ENCODE data around the gene CTDSPL. TPM values are rescaled to one million over a fixed set of nuclear protein-coding genes. Genes with fewer than 3 reads are reported as not detected.
A peak's percentile ranks its signal among the peaks of the same experiment; 100 is the strongest.

CTDSPL gene
- total RNA-seq, 1 donor from 2014 or later = 43.0 TPM

DNA sequence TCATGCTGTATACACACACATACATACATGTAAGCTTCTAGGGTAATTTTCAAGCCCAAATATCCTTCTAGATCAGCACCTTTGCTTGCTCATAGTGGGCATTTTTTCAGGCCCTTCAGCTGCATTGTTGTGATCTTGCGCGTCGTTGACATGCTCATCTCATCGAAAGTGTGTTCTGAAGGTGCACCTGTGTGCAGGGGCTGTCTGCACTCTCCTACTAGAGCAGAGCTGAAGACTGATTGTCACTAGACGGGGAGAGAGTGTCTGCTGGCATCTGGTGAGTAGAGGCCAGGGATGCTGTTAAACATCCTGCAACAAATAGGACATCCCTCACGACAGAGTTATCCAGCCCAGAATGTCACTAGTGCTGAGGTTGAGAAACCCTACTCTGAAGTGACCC, 93.2 kb downstream of the CTDSPL start:
- H3K27ac Mint-ChIP-seq = no peak overlapping the region
- H2AFZ ChIP-seq (replicated peaks) = no peak overlapping the region
- no peak overlapping the region for H3K9ac ChIP-seq
- DNase-seq (ENCODE audit: low spot score) = no peak
- no peaks in the 10 kb centered on the region for H3K9me3 ChIP-seq (ENCODE audit: low read depth)
- no peaks in the 10 kb centered on the region for H3K27me3 Mint-ChIP-seq (ENCODE audit: insufficient read depth, low read depth)
- peaks cover 15% of the 10 kb centered on the region for H3K4me1 ChIP-seq
- H3K4me3 Mint-ChIP-seq = no peak overlapping the region
- H3K4me3 ChIP-seq = no peak overlapping the region
- TF ChIP-seq EZH2 (IDR thresholded peaks at IDR 0.05) (no peak), EZH2phosphoT487 (IDR thresholded peaks at IDR 0.05) (no peak)
- TF ChIP-seq, protein P1, sequence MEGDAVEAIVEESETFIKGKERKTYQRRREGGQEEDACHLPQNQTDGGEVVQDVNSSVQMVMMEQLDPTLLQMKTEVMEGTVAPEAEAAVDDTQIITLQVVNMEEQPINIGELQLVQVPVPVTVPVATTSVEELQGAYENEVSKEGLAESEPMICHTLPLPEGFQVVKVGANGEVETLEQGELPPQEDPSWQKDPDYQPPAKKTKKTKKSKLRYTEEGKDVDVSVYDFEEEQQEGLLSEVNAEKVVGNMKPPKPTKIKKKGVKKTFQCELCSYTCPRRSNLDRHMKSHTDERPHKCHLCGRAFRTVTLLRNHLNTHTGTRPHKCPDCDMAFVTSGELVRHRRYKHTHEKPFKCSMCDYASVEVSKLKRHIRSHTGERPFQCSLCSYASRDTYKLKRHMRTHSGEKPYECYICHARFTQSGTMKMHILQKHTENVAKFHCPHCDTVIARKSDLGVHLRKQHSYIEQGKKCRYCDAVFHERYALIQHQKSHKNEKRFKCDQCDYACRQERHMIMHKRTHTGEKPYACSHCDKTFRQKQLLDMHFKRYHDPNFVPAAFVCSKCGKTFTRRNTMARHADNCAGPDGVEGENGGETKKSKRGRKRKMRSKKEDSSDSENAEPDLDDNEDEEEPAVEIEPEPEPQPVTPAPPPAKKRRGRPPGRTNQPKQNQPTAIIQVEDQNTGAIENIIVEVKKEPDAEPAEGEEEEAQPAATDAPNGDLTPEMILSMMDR (IDR thresholded peaks at IDR 0.05) = no peak
- H3K4me2 ChIP-seq = no peak overlapping the region
- peaks cover 16% of the 10 kb centered on the region for H3K36me3 Mint-ChIP-seq
- peaks cover 8% of the 10 kb centered on the region for H3F3A ChIP-seq (ENCODE audit: low read depth)
- no peak overlapping the region for H3K27ac ChIP-seq
- H3K36me3 ChIP-seq = no peaks in the 10 kb centered on the region
- no peaks in the 10 kb centered on the region for H4K20me1 ChIP-seq (ENCODE audit: low read depth)
- H3K9me3 Mint-ChIP-seq = peaks cover 2% of the 10 kb centered on the region
- no peaks in the 10 kb centered on the region for H3K79me2 ChIP-seq (ENCODE audit: low read depth)
- H3K27me3 ChIP-seq = no peaks in the 10 kb centered on the region
- H3K4me1 Mint-ChIP-seq = peaks cover 11% of the 10 kb centered on the region

DNA sequence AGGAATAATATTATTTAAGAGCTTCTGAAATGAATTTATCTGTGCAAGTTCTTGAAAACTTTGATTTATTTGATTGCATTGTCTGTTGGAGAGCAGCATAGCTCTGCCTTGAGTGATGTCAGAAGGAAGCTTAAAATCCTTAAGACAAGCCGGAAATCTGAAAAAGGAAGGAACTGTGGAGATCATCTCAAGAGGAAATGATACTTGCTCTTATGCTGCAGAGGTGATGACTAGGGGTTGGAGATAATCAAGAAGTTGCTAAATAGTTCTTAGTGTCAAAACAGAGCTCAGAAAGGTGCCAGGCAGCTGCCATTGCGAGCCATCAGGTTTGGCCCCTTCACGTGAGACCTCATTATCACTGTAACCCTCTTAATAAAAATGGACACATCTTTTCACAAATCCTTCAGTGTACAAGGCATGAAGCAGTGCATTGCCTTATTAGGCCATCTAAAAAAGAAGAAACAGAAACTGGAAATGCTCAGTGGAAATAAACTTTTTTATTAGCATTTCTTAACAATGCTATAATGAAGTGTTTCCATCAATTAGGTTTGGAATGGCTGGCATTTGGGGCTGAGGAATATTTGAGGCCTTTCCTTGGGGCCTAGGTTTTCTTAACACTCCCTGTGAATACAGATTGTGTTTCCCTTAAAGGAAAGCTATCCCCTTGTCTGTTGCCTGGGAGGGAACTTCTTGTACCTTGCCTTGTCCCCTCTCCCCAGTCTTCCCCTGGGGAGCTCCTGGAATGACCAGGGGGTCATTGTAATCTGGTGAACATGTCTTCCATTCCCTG, 94.4 kb downstream of the CTDSPL start:
- no peak overlapping the region for H3K4me3 ChIP-seq
- Mint-ChIP-seq H3K27ac (no peak overlapping the region), H3K4me3 (no peak overlapping the region), H3K4me1 (peaks cover 11% of the 10 kb centered on the region), H3K36me3 (peaks cover 11% of the 10 kb centered on the region), H3K27me3 (ENCODE audit: insufficient read depth, low read depth) (no peaks in the 10 kb centered on the region), H3K9me3 (peaks cover 2% of the 10 kb centered on the region)
- H3K79me2 ChIP-seq (ENCODE audit: low read depth) = no peaks in the 10 kb centered on the region
- H3K9ac ChIP-seq = no peak overlapping the region
- peaks cover 15% of the 10 kb centered on the region for H3K4me1 ChIP-seq
- no peaks in the 10 kb centered on the region for H3K27me3 ChIP-seq
- H3F3A ChIP-seq (ENCODE audit: low read depth) = peaks cover 9% of the 10 kb centered on the region
- H3K27ac ChIP-seq = peak overlapping the region; percentile 61
- H3K4me2 ChIP-seq = no peak overlapping the region
- H3K9me3 ChIP-seq (ENCODE audit: low read depth) = no peaks in the 10 kb centered on the region
- no peak overlapping the region for H2AFZ ChIP-seq (replicated peaks)
- TF ChIP-seq, protein P1 (IDR thresholded peaks at IDR 0.05) = no peak
- TF ChIP-seq EZH2phosphoT487 (IDR thresholded peaks at IDR 0.05) (no peak), EZH2 (IDR thresholded peaks at IDR 0.05) (no peak)
- no peaks in the 10 kb centered on the region for H3K36me3 ChIP-seq
- H4K20me1 ChIP-seq (ENCODE audit: low read depth) = no peaks in the 10 kb centered on the region
- no peak for DNase-seq (ENCODE audit: low spot score)

- Mint-ChIP-seq H3K9me3 (peaks cover under 1% of the 10 kb centered on the region), H3K36me3 (peaks cover 10% of the 10 kb centered on the region), H3K4me1 (peaks cover 18% of the 10 kb centered on the region), H3K4me3 (no peak overlapping the region), H3K27me3 (ENCODE audit: insufficient read depth, low read depth) (no peaks in the 10 kb centered on the region), H3K27ac (no peak overlapping the region)
- H4K20me1 ChIP-seq (ENCODE audit: low read depth) = peaks cover 6% of the 10 kb centered on the region
- peaks cover 17% of the 10 kb centered on the region for H3F3A ChIP-seq (ENCODE audit: low read depth)
- H3K4me2 ChIP-seq = no peak overlapping the region
- DNase-seq (ENCODE audit: low spot score) = no peak
- H3K79me2 ChIP-seq (ENCODE audit: low read depth) = no peaks in the 10 kb centered on the region
- H3K9me3 ChIP-seq (ENCODE audit: low read depth) = no peaks in the 10 kb centered on the region
- H3K4me3 ChIP-seq = no peak overlapping the region
- no peaks in the 10 kb centered on the region for H3K27me3 ChIP-seq
- H3K27ac ChIP-seq = peak overlapping the region; percentile 61
- H2AFZ ChIP-seq (replicated peaks) = no peak overlapping the region
- peaks cover 21% of the 10 kb centered on the region for H3K4me1 ChIP-seq
- no peak for TF ChIP-seq EZH2 (IDR thresholded peaks at IDR 0.05)
- TF ChIP-seq, protein P1 (IDR thresholded peaks at IDR 0.05) = no peak
- no peak for TF ChIP-seq EZH2phosphoT487 (IDR thresholded peaks at IDR 0.05)
- no peaks in the 10 kb centered on the region for H3K36me3 ChIP-seq
- no peak overlapping the region for H3K9ac ChIP-seq
These were observed 95.3 kb downstream of the CTDSPL start for GRCh38 chr3:37956723-37957538.

All from neural progenitor cell (in vitro differentiated cells).